Activated CD8-positive, alpha-beta T cell treated with anti-CD3 and anti-CD28 coated beads for 36 hours (primary cell): Measurements from ENCODE around the gene MEGF11. TPM values are rescaled to one million over a fixed set of nuclear protein-coding genes. Genes with fewer than 3 reads are reported as not detected.

ENCODE experiments used
- ATAC-seq: fragments of 200-7000 bp; cut with Tn5 transposase; one replicate; pipeline ENCODE4 v1.10.0; 2021; ENCODE audit warnings: mild to moderate bottlenecking, moderate library complexity
- CTCF ChIA-PET: fragments of 350-600 bp; sonication (Branson Sonifier 250); formaldehyde crosslinking; loops from one replicate; lab custom pipeline; 2021; ENCODE audit warnings: antibody characterized with exemption; lab: Charles Lee
- POLR2A ChIA-PET: fragments of 350-600 bp; sonication (Branson Sonifier 250); formaldehyde crosslinking; loops from one replicate; lab custom pipeline; 2021; ENCODE audit warnings: antibody characterized with exemption; lab: Charles Lee
- DNase-seq: peaks from one replicate; pipeline ENCODE4 v3.0.0-alpha.2; 2020
- H3K27ac Mint-ChIP-seq: one replicate; pipeline ENCODE4 v1.8.0; 2021; ENCODE audit warnings: mild to moderate bottlenecking, mixed read lengths
- H3K27me3 Mint-ChIP-seq: one replicate; pipeline ENCODE4 v1.8.0; 2021; ENCODE audit warnings: mixed read lengths
- H3K36me3 Mint-ChIP-seq: one replicate; pipeline ENCODE4 v1.8.0; 2021; ENCODE audit warnings: low read depth, mixed read lengths
- H3K4me1 Mint-ChIP-seq: one replicate; pipeline ENCODE4 v1.8.0; 2021; ENCODE audit warnings: low read depth, mixed read lengths
- H3K4me3 Mint-ChIP-seq: one replicate; pipeline ENCODE4 v1.8.0; 2021; ENCODE audit warnings: mild to moderate bottlenecking, moderate library complexity, mixed read lengths
- H3K9me3 Mint-ChIP-seq: one replicate; pipeline ENCODE4 v1.8.0; 2021; ENCODE audit warnings: mixed read lengths
- CTCF ChIP-seq: fragments of 200-600 bp; IDR thresholded peaks from one replicate; pipeline ENCODE4 v1.8.0; 2022; ENCODE audit warnings: antibody characterized with exemption, mild to moderate bottlenecking
- intact Hi-C: fragments of 100-400 bp; cut with micrococcal nuclease; formaldehyde crosslinking; loops from one replicate; pipeline ENCODE4 v1.10.0; 2022
- total RNA-seq, 2 experiments: library from RNA; stranded (reverse); gene quantifications; one replicate each; pipeline ENCODE4 v1.2.3, GENCODE V29; 2021

MEGF11 gene
- total RNA-seq, 2 experiments from 2014 or later, result not detected

- Mint-ChIP-seq H3K27me3 (peaks cover 9% of the 10 kb centered on the region), H3K4me1 (no peaks in the 10 kb centered on the region), H3K36me3 (no peaks in the 10 kb centered on the region), H3K27ac (no peak overlapping the region), H3K9me3 (no peaks in the 10 kb centered on the region), H3K4me3 (no peak overlapping the region)
- CTCF ChIA-PET, result interaction anchor here (1.3 kb wide), 1 partner anchor 58 kb away, joined by 4 read pairs; no protein-coding TSS in a partner anchor
- POLR2A ChIA-PET, result no interaction called here
- intact Hi-C loops, result no loop called here
- TF ChIP-seq CTCF, result no peak
- ATAC-seq (no peak), DNase-seq (no peak)
Observed at GRCh38 chr15:66040211-66040892, 213.2 kb downstream of the MEGF11 start.

DNA sequence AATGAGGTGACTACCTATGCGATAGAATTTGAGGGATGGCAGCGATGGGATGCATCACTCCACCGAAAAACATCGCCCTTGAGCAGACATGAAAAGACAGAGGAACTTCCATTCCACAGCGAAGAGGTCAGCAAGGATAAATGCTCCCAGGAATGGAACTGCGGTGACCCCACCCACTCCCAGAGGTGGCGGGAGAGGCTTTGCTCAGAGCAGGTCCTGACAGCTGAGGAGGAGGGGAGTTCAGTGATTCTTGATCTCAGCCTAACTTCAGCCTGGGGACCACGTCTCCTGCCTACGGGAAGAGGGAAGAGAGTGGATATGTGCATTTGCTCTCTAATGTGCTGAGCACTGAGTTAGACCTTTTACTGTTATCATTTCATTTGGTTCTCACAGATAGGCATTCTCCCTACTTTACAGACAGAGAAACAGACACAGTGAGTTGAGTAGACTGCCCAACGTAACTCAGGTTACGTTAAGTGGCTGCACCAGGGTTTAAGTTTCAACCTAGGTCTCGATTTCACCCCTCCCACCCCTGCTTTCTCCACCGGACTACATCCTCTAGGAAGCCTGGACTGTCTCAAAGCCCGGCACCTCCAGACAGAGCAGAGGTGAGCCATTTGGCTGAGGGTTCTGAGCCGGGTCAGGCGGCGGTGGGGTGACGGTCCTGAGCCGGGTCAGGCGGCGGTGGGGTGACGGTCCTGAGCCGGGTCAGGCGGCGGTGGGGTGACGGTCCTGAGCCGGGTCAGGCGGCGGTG lies 214.3 kb downstream of the MEGF11 start:
- H3K27me3 Mint-ChIP-seq, result peaks cover 12% of the 10 kb centered on the region
- H3K36me3 Mint-ChIP-seq, result no peaks in the 10 kb centered on the region
- ChIA-PET CTCF (no interaction called here), POLR2A (no interaction called here)
- TF ChIP-seq CTCF, result no peak
- ATAC-seq (no peak), DNase-seq (no peak)
- H3K27ac Mint-ChIP-seq, result no peak overlapping the region
- intact Hi-C loops, result no loop called here
- H3K9me3 Mint-ChIP-seq, result no peaks in the 10 kb centered on the region
- H3K4me3 Mint-ChIP-seq, result no peak overlapping the region
- H3K4me1 Mint-ChIP-seq, result no peaks in the 10 kb centered on the region

DNA sequence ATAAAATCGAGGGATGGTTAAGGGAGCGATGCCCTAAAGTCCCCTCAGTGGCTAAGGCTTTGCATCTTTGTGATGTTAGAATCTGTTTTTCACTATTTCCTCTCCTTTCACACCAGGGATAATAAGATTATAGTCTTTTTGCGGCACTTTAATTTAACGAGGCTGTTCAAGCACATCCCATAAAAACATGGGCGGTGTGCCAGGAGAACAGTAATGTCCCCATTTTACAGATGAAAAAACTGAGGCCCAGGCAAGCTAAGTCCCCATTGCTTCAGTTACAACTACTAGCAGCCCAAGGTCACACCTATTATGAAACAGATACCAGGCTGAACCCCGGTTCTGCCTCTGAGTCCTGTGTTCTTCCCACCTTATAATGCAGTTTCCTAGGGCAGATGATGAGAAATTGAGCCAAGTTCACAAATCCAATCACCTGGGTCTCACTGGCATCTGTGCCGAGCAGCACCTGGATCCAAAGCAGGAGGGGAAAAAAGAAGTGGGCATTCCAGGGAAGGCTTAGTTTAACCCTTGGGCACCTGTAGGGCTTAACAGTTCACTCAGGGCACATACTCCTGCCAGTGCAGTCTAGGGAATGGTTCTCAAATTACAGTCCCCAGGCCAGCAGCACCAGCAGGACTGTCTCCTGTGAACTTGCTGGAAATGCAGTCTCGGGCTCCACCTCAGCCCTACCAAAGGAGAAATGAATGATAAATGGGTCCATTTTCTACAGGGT lies 215.0 kb downstream of the MEGF11 start:
- Mint-ChIP-seq H3K27me3 (peaks cover 12% of the 10 kb centered on the region), H3K4me1 (no peaks in the 10 kb centered on the region), H3K27ac (no peak overlapping the region), H3K36me3 (no peaks in the 10 kb centered on the region), H3K4me3 (no peak overlapping the region), H3K9me3 (no peaks in the 10 kb centered on the region)
- no peak for TF ChIP-seq CTCF
- intact Hi-C loops, result no loop called here
- CTCF ChIA-PET, result no interaction called here
- POLR2A ChIA-PET, result no interaction called here
- no peak for DNase-seq
- no peak for ATAC-seq

- POLR2A ChIA-PET, result no interaction called here
Observed at GRCh38 chr15:66036859-66037258, 216.7 kb downstream of the MEGF11 start.

More at GRCh38 chr15:66036859-66037258, 216.7 kb downstream of the MEGF11 start:
- no peak overlapping the region for H3K4me3 Mint-ChIP-seq
- H3K27ac Mint-ChIP-seq, result no peak overlapping the region
- peaks cover 5% of the 10 kb centered on the region for H3K9me3 Mint-ChIP-seq
- H3K4me1 Mint-ChIP-seq, result no peaks in the 10 kb centered on the region
- DNase-seq, result no peak
- H3K36me3 Mint-ChIP-seq, result no peaks in the 10 kb centered on the region
- CTCF ChIA-PET, result no interaction called here
- no peak for ATAC-seq
- H3K27me3 Mint-ChIP-seq, result peaks cover 12% of the 10 kb centered on the region
- no peak for TF ChIP-seq CTCF
- intact Hi-C loops, result no loop called here
